HG02798 (cell line): ENCODE data around the gene RFC2.
"Not testable (repeated sequence)": the region's sequence is repeated elsewhere in the genome, so short reads cannot be mapped to it uniquely, and the experiment has no call there.

Source experiments
- ATAC-seq: cut with Tn5 transposase; IDR thresholded peaks from one replicate; pipeline ENCODE4 v1.9.1; 2021; ENCODE audit warnings: mild to moderate bottlenecking; ENCODE audit not compliant: unreplicated experiment, poor library complexity

The RFC2 gene

DNA sequence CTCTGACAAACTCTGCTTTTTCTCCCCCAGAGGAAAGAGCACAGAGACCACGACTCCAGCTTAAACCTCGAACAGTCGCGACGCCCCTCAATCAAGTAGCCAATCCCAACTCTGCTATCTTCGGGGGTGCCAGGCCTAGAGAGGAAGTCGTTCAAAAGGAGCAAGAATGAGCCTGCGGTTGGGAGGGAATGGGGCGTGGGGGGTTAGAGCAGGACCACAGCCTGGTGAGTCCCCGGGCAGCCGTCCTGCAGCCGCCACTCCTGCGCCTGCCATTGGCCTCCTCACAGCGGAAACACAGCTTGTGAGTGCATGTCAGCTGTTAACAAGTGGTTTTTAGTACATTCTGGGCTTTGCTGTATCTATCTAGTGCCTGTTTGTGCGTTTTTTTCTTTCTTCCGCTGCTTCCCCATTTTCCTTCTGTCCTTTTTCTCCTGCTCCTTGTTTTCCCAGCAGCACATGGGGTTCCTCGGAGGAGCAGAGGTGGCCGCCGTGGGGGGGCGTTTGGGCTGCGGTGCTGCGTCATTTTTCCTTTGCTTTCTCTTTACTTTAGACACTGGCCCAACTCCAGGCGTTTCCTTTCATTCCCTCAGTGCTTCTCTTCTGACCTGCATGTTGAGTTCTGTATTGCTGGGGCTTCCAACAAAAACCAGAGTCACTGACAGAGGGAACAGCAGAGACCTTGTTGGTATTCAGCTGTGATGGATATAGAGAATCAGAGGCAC, 58.9 kb downstream of the RFC2 start:
- not testable (repeated sequence) for ATAC-seq

DNA sequence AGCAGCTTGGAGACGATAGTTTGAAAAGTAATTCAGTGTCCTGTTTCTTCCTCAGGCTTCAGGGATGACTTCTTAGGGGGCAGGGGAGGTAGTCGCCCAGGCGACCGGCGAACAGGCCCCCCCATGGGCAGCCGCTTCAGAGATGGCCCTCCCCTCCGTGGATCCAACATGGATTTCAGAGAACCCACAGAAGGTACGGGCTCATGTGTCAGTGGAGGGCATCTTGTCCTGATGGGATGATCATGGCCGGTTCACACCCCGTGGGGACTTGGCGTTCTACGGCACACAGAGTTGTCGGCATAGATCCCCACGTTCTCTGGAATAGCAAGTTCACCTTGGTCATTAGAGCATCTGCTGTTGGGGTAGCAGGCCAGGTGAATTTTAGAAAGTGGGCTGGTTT, 59.5 kb downstream of the RFC2 start:
- ATAC-seq: no peak

DNA sequence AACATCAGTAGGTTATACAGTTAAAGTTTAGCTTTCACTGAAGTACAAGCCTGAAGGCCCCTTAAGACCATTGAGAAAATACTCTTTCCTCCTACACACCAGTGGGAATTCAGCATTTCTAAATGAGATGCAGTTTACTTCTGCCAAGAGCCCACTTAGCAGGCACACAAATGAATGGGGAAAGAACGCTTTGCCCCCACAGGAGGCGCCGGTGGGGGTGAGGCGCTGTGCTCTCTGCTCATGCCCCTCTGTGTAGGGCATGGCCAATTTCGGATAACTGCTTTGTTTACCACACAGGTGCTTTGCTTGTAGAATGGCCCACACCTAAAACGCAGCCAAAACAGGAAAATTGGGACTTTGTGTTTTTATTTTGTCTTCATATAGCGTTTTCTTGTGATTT, 60.3 kb downstream of the RFC2 start:
- ATAC-seq: no peak

DNA sequence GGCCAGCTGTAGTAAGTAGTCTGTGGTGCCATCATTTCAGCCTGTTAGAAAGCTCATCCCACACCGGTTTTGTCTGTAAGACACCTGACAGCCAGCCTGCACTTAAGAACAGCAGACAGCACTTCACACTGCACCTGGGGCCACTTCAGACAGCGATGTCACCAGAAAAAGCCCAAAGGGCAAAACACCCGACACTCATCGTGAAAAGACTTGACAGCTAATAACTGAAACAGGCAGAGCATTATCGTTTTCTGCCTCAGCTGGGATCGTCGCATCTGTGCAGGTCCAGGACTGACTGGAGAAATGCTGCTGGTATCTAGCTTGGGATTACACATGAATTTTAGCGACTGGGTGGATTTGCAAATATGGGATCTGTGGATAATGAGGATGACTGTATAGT, 61.1 kb downstream of the RFC2 start:
- ATAC-seq: no peak

DNA sequence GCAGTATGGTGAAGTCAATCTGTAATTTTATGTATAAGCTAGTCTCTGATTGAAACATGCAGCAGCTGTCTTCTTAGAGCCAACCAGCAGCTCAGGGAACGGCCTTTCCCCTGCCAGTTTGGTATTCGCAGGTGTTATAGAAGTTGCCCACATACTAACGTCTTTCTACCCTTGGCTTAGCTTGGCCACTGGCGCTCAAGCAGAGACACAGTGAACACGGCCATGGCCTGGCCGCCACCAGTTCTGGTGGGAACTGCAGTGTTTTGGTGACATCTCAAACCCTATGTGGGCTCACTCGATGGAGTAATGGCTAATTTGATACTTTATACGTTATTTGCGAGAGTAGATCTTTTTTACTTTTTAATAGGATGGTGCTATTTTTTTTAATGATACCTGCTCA, 63.0 kb downstream of the RFC2 start:
- no peak for ATAC-seq

DNA sequence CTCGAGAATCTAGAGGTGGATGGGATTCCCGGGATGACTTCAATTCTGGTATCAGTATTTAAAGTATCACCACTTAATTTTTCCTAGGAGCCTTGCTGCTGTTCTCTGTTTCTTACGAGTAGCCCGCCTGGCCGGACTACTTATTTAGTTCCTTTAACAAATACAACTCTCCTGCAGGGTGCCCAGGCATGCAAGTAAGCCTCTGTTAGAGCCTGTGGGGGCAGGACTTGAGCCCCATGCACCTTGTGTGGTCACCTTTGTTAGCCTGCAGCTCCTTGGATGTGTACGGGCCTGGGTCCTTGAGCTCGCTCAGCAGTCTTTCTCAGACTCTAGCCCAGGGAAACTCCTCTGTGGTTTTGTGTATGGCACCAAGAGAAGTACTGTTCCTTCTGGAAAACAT, 63.9 kb downstream of the RFC2 start:
- ATAC-seq: no peak

DNA sequence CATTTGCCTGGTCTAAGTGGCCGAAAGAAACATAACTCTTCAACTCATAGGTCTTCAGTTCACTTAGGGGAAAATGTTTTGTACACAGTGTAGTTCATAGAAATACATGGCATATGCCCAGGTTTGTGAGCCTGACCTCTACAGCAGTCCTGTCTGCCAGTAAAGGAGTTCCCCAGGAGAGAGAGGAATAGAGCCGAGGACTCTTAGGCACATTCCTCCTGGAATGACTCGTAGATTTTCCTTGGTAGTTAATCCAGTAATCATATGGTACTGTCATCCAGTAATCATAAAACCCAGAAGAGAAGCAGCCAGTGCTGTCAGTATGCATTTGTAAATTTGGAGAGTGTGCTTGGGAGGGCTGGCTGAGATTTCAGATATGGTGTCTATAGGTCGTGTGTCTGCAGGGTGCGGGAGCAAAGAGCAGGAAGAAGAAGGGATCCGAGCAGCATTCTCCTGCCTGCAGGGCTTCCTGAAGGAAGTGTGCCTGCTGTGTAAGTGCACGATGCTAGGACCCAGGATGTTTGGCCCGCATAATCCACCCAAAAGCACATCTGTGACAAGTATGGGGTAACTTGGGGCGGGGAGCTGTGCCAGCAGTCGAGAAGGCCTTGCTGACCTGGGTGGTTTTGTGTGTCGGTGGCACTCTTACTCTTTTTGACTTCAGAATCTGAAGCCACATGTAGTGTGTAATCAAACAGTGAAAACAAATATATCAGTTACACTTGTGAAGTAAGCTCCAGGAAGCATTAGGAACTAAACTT, 66.1 kb downstream of the RFC2 start:
- no peak for ATAC-seq

DNA sequence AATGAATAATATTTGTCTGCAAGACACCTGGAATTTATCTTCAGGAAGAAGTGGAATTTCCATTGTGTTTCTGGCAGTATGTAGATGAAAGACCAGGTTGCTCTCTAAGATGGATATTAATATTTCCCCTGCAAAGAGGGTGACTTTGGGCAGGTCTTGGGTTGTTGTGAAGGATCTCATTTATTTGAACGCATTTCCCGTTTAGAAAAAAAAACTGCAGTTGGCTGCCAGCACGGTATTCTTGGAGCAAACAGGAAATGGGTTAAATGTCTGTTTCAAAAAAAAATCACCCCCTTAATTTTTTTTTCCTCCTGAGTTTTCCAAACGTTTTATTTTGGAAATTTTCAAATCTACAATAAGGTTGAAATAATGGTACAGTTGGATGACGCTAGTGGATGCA, 68.6 kb downstream of the RFC2 start:
- no peak for ATAC-seq

DNA sequence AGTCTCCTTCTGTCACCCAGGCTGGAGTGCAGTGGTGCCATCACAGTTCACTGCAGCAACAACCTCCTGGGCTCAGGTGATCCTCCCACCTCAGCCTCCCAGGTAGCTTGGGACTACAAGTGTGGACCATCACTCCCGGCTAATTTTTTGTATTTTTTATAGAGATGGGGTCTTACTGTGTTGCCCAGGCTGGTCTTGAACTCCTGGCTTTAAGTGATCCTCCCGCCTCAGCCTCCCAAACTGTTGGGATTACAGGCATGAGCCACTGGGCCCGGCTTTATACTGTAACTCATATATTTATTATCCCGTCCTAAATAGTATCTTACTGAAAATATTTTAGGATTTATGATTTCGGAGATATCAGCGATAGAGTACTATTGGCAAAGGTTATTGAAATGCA, 69.2 kb downstream of the RFC2 start:
- ATAC-seq: no peak

DNA sequence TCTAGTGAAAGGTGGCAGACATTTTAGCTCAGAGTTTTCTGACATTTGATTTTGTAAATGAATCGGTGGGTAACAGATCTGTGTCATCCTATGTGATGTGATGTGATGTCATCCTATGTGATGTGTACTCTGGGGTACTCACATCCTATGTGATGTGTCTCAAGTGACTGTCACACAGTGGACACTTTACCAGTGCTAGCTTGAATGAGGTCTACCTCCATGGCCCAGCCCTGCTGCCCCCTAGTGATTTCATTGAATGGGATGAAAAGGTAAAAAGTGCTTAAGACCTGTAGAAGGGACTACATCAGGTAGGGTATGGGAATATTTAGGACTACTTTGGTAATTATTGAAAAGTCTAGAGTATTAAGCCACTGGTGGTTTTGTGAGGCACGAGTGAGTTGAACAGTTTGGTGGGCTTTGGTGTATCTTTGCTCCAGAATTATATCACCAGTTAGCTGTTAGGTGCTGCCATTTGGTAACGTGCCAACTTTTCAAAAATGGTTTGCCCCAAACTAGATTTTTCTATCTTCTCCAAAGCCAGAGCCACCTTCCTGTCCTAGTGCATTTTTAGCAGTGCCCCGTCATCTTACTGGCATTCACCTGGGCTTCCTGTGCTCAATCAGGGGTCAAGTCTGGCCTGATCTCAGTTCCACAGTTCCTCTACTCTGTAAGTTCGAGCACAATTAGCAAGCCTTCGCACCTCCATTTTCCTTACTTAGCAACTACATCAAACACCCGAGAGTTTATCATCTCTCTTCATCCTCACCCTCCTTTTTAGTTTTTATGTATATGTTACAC, 70.3 kb downstream of the RFC2 start:
- no peak for ATAC-seq

DNA sequence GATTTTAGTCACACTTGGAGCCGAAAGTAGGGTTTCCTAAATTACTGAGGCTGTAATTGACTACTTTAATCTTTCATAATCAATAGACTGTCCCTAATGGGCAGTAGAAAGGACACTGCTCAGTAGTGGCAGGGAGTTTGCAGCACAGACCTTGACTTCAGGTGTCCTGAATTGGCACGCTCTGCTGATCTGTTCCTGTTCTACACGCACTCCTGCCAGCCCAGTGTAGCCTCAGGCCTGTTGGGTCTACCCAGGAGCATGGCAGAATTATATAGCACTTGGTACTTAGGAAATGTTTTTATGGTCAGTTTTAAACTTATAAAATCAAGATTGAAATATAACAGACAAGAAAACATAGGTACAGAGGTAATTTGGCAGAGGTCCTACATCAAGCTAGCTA, 71.1 kb downstream of the RFC2 start:
- ATAC-seq: no peak

DNA sequence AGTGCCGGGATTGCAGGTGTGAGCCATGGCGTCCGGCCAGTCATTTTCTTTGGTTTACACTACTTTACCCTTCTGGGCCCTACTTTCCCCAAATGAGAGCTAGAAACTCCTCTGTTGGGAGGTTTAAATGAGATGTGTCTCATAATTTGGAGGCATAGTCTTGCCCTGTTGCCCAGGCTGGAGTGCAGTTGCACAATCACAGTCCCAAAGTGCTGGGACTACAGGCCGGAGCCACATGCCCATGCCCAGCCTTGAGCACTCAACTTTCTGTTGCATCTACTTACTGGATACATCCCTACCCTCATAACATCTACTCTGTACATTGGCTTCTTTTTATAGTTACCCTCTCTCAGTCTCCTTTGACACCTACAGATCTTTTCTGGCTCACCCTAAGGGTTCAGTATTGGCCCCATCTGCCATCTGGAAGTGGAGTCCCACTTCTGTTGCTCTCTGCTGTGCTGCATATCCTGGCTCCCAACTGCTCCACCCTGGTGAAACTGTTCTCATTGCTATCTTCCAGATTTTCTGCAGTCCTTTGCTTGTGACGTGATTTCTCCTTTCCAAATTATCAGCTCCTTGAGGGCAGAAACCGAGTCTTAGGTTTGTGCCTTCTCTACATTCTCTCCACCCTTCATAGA, 71.6 kb downstream of the RFC2 start:
- no peak for ATAC-seq

DNA sequence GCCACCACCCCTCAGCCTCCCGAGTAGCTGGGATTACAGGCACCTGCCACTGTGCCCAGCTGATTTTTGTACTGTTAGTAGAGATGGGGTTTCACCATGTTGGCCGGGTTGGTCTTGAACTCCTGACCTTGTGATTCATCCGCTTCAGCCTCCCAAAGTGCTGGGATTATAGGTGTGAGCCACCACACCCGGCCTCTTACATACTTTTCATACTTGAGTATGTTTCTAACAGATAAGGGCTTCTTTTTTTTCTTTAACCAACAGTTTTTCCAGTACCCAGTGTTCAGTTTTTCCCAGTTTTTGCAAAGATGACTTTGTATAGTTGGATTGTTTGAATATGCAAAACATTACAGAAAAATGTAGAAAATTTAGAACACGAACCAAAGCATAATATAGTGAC, 72.4 kb downstream of the RFC2 start:
- no peak for ATAC-seq
